ENCODE measurements around the gene KRI1. TPM values are rescaled to one million over a fixed set of nuclear protein-coding genes. Genes with fewer than 3 reads are reported as not detected.
A peak's percentile ranks its signal among the peaks of the same experiment; 100 is the strongest.

Gene KRI1
- total and polyA plus RNA-seq, 12 donors: 7.1 to 69.0 (median 20.1) TPM

- Histone ChIP-seq H3K9me3 (replicated peaks in 1 of 3) (no peaks in the 10 kb centered on the region), H3K4me1 (replicated peaks in 1 of 2) (peaks cover 13 to 17% of the 10 kb centered on the region in 2 donors), H3K36me3 (replicated peaks in 1 of 2) (no peaks in the 10 kb centered on the region), H3K27me3 (peaks cover 18% of the 10 kb centered on the region), H3K27ac (no peak overlapping the region), H3K4me3 (no peak overlapping the region)
- TF ChIP-seq POLR2A (IDR thresholded peaks at IDR 0.05) (no peak), CTCF (IDR thresholded peaks at IDR 0.05) (no peak)
- 76 to 84% (median 79%) methylated on average over 14 to 15 of the region's 15 CpGs for WGBS, 4 donors
- intact Hi-C loops (cut with DNase I): no loop called here
- DNase-seq: no peak
These were observed 45.0 kb downstream of the KRI1 start for GRCh38 chr19:10520652-10521318.

GRCh38 chr19:10519421-10519820 is 46.4 kb downstream of the KRI1 start:
- intact Hi-C loops (cut with DNase I): no loop called here

DNA sequence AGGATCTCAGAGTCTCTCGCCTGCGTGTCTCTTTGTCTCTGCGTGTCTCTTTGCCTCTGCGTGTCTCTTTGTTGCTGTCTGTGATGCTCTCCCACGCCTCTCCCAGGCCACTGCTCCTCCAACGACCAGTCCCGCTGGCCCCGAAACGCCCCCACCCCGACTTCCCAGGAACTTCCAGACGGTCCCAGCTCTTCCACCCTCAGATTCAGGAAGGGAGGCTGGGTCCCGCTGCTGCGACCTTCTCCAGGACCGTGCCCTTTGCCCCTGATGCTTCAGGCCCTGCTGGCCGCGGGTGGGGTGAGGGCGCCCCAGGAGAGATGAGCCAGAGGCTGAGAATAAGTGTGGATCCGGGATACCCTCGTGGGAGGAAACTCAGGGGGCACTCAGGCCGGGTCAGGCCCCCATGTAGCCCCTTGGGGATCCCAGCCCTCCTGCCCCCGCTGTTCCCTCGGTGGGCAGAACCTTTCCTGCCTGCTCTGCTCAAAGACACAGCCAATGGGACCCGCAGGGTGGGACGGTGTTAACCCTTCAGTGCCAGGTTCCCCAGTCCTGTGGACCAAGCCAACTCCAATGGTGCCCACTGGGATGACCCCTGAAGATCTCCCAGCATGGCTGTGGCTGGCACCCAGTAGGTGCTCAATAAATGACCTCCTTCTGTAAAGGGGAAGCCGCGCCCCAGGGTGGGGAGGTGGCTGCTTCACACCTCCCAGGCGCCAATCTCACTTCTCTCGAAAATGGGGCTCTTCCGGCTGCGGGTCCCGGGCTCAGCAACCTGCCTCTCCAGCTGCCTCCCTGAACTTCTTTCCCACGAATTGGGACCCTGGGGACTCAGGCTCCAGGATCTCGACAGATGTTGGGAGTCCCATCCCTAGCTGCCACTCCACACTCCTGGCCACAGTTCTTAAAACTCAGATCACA is 47.1 kb downstream of the KRI1 start:
- no peak for DNase-seq
- H3K27ac ChIP-seq: no peak overlapping the region
- peaks cover 13 to 17% of the 10 kb centered on the region in 2 donors for H3K4me1 ChIP-seq (replicated peaks in 1 of 2)
- no peaks in the 10 kb centered on the region for H3K36me3 ChIP-seq (replicated peaks in 1 of 2)
- H3K27me3 ChIP-seq: peaks cover 39% of the 10 kb centered on the region
- no peak overlapping the region for H3K4me3 ChIP-seq
- WGBS, 4 donors: 9 to 18% (median 15%) methylated on average over 16 to 33 of the region's 33 CpGs
- TF ChIP-seq POLR2A (IDR thresholded peaks at IDR 0.05): no peak
- no peak for TF ChIP-seq CTCF (IDR thresholded peaks at IDR 0.05)
- H3K9me3 ChIP-seq (replicated peaks in 1 of 3): no peaks in the 10 kb centered on the region
- intact Hi-C loops (cut with DNase I): no loop called here

More at GRCh38 chr19:10519421-10519820, 46.4 kb downstream of the KRI1 start:
- H3K27ac ChIP-seq: no peak overlapping the region
- H3K9me3 ChIP-seq (replicated peaks in 1 of 3): no peaks in the 10 kb centered on the region
- no peak for TF ChIP-seq POLR2A (IDR thresholded peaks at IDR 0.05)
- no peak for TF ChIP-seq CTCF (IDR thresholded peaks at IDR 0.05)
- peaks cover 13 to 17% of the 10 kb centered on the region in 2 donors for H3K4me1 ChIP-seq (replicated peaks in 1 of 2)
- no peak overlapping the region for H3K4me3 ChIP-seq
- H3K27me3 ChIP-seq: peaks cover 32% of the 10 kb centered on the region
- no peaks in the 10 kb centered on the region for H3K36me3 ChIP-seq (replicated peaks in 1 of 2)
- WGBS, 4 donors: 50 to 74% (median 62%) methylated on average over 7 of the region's 7 CpGs
- no peak for DNase-seq

DNA sequence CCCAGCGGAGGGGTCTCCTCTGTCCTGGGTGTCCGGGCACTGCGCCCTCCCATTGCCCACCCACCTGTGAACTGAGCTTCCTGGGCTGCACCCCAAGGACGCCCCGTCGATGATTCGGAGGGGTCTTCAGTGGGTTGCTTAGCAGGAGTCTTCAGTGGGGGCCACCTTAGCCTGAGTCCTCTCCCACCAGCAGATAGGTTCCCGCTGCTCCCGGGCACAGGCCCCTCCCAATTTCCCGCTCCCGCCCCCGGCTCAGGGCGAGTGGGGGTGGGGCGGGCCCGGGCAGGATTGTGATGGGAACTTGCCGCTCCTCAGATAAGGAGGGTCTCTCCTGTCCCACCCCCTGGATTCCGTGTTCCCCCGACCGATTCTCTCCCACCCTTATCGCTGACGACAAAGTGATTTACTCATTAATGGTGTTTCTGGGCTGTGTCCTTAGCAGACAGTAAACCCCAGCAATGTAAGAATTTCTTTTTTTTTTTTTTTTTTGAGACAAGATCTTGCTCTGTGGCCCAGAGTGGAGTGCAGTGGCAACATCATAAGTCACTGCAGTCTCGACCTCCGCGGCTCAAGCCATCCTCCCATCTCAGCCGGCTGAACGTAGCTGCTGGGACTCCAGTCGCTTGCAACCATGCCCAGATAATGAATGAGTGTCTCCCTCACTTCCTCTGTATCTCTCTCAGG is 47.9 kb downstream of the KRI1 start:
- Histone ChIP-seq H3K9me3 (replicated peaks in 1 of 3) (no peaks in the 10 kb centered on the region), H3K36me3 (replicated peaks in 1 of 2) (no peaks in the 10 kb centered on the region), H3K27ac (peak overlapping the region in 1 of 5 donors; percentile 45), H3K4me1 (replicated peaks in 1 of 2) (peaks cover 13 to 17% of the 10 kb centered on the region in 2 donors), H3K4me3 (peak overlapping the region in 1 of 4 donors; percentile 45), H3K27me3 (peaks cover 47% of the 10 kb centered on the region)
- peak in 2 of 7 donors; percentile 22 to 38 for DNase-seq
- intact Hi-C loops (cut with DNase I): no loop called here
- TF ChIP-seq CTCF (IDR thresholded peaks at IDR 0.05) (no peak), POLR2A (IDR thresholded peaks at IDR 0.05) (no peak)
- WGBS, 4 donors: 1 to 4% (median 1%) methylated on average over 12 to 27 of the region's 27 CpGs

All from adrenal gland (tissue), 12 donors.